Medulla oblongata (tissue), 1 donor: ENCODE data around the gene FBXO30.

Experiments
- DNase-seq: peaks from one replicate; pipeline ENCODE4 v3.0.0-alpha.2; 2015; ENCODE audit errors: extremely low spot score

The FBXO30 gene

DNA sequence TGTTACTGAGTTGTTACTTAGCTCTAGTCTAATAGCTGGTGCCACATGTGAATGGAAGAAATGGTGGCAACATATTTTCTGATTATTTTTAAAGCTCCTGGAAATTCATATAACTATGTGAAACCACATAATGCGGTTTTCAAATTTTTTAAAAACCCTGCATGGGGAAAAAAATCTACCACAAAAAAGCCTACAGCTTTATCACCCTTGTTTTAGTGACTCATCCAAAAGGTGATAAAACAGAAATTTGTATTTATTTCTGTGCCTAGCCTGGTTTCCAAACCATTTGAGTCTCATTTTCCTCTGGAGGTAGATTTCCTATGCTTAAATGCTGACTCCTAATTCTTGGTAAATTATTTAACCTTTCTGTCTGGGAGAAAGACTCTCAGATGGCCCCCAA lies 5.4 kb upstream of the FBXO30 start:
- no peak for DNase-seq

DNA sequence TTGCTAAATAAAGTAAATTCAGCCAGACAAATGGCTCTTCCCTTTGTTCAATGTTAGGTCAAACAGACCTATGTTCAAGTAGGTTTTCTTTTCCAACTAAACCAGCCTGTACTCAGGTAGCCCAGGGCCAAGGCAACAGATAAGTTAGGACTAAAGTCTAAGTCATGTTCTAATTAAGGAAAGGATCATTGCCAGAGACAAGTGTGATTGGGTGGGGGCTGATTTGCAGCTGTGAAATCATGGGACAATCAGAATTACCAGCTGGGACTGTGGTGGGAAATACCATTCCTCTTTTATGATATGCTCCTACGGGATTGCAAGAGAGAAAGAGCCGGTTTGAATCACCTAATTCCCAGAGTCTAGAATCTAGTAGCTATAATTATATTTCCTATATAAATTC lies 4.2 kb upstream of the FBXO30 start:
- DNase-seq: no peak

DNA sequence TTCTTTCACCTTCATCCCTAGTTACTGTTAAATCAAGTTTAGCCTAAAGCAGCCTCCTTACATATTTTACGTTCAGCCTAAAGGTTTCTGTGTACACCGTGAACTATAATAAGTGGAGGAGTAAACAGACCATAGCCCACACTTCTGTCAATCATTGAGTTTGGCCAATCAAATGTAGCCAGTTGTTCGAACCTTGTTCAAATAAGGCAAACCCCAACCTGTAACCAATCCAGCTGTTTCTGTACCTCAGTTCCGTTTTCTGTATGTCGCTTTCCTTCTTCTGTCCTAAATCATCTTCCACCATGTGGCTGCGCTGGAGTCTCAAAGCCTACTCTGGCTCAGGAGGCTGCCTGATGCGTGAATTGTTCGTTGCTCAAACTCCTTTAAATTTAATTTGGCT lies 1.8 kb upstream of the FBXO30 start:
- no peak for DNase-seq

DNA sequence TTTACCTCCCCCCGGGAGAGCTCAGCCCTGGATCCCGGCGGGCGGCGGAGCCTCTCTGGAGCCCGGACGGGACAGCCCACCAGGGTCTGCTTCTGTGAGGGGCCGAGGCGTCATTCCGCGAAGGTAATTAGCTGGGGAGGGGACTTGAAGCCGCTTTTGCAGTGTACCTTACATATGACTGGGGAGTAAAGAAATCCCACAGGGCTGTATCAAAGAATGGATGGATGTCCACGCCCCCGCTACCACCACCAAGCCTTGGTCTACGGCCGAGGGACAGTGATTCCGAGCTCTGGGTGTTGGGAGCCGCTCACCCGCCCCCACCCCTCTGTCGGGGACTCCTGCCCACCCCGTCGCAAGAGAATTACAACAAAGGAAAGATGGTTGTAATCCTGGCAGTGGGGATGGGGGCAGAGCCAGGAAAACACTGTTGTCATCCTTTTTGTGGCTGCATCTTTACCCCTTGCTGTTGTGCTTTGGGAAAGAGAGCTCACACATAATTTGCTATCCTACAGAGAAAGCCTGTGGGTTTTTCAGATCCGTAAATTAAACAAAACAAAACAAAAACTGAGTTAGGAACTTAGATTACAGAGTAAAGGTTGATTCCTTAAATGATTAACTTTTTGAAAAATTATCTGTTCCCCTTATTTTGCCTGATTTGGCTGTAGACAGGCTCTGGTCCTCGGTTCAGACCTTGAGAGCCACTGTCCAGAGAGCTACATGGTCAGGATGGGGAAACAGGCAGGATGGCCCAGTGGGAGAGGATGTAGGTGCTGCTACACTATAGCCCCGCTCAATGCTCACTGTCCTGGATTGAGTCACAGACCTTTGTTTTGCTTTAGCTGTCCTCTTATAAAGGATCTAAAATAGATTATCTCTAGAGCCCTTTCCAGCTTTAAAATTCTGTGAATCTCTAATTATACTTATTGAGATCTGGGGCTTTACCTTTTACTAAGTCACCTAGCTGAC lies 997 bp upstream of the FBXO30 start:
- DNase-seq: peak; percentile 30

DNA sequence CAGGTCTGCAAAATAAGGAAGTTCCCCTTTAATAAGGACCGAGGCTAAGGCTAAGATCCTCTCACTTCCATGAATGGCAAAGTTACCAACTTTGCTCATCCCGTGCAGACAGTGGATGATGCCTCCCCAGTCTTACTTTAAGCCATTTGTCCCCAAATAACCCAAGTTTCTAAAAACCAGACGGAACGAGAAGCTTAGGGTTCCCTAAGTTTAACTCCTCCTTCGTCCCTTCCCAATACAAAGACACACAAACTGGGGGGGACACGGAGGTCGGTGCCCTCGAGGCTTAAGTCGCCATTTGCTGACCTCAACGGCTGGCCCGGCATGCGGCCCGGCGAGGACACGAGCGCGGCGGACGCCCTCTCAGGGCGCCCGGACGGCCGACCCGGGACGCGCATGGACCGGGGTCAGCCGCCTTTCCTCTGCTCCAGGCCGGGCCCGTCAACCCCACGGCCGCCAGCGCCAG lies 527 bp downstream of the FBXO30 start:
- DNase-seq: peak; percentile 69

DNA sequence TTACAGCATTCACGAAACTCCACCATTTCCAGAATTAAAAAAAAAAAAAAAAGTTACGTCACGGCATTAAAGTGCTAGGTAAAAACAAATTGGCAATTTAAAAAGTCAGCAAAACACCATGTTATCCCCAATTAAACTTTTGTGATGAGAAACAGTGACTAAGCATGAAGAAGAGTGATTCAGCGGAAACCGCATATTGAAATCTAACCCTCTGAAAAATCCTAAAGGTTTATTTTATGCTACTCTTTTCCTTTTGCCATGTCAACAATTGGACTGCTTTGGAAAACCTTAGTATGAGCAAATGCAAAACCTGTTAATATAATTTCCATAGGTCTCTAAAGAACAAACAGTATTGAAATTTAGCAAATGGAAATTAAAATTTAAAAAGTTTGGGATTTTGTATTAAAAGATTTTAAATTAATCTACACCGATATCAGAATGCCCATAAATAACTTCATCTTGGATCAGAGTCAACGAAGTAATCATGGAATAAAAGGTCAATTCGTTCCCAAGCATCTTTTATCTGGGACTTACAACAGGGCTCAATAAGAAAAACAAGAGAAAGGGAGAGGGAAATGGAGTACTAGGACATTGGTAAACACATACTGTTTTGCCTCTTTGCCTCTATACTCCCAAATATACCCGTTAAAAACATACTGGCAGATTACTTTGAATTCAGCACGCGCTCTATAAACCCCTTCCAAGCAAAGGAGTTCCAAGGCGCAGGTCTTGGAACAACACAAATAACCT lies 1.1 kb downstream of the FBXO30 start:
- peak; percentile 37 for DNase-seq

DNA sequence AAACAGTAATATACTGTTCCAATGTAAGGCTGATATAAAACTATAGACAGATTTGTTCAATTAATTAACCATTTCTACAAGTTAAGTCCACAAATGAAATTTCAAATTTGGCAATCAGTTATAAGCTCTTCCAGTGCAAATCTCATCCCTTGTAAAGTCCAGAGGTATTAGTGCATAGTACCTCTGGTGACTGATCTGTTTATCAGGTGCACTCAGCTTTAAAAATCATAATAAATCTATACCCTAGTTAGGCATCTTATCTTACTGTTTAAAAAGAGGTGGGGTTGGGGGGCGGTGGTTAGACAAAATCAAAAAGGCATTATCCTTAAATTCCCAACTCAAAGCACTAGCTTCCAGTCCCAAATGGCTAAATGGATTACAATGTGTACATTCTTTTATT lies 2.9 kb downstream of the FBXO30 start:
- DNase-seq: no peak

DNA sequence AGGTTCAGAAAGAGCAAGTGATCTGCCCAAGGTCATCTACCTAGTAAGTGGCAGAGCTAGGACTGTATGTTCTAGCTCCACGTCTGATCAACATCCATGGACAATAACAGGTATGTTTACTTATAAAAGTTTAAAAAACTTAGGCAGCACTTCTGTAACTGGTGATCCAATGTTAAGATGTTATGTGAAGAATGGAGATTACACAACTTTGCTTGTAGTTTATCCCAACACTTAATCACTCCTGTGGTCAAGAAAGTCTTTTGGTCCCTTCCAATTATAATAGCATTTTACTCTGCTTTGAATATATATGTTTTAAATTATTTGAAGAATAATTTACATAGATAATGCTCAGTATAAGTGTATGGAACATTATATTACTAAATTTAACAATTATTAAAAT lies 4.8 kb downstream of the FBXO30 start:
- no peak for DNase-seq

DNA sequence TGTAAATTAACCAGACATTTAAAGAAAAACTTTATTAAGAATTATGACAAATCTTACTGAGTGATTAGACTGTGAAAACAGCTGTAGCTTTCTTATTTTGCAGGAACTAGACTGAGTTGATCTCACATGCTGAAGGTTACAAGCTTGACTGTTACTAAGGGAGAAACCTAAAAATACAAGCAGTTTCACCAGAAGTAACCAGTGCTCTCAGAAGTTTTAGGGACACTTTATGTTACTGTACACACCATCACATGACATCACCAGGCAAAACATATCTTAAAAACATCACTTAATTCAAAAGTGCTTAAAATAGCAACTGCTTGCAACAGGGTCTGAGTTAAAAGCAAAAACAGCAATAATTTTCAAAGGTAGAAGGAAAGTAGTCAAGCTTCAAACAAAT lies 5.4 kb downstream of the FBXO30 start:
- DNase-seq: no peak

DNA sequence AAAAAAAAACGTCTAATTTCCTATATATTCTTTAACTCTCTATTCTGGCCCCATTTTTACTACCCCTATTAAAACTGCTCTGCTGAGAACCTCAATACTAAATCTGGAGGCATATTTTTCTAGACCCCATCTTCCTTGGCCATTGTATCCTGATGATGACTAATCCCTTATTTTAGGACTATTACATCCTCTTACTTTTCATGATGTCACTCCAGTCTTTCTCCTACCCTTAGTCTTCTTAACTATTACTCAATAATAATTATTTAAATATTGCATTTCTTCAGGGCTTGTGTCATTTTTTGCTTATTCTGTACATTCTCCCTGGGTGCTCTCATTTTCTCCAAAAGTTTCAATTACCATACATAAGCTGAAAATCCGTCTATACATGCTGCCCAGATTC lies 6.4 kb downstream of the FBXO30 start:
- no peak for DNase-seq

DNA sequence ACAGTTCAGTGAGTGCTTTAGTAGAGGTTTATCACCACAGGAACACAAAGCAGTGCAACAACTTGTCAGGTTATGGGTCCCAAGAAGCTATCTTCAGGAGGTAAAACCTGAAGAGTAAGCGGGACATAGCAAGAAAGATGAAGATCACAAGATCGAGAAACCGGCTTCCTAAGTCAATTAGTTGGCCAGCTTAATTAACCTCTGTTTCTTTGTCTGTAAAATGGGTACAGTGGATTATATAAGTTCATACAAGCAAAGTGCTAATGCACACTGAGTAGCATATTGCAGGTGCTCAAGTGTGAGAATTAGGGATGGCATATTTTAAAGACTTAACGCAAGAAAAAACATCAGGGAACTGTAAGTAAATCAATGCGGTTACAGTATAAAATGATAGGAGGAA lies 12.5 kb downstream of the FBXO30 start:
- DNase-seq: no peak

DNA sequence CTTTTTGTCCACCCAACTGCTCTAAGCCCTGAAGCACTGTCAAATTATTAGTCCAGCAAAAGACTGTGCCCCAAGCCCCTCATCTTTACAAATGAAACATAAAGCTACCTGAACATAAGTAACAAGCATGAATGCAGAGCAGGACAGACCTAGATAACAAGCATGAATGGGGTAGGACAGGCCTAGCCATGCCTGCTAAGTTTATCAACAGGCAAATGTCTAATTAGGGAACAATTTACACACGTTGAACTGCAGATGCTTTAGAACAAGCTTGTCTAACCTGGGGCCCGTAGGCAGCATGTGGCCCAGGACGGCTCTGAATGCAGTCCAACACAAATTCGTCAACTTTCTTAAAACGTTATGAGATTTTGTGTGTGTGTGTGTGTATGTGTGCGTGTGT lies 13.6 kb downstream of the FBXO30 start:
- DNase-seq: no peak

DNA sequence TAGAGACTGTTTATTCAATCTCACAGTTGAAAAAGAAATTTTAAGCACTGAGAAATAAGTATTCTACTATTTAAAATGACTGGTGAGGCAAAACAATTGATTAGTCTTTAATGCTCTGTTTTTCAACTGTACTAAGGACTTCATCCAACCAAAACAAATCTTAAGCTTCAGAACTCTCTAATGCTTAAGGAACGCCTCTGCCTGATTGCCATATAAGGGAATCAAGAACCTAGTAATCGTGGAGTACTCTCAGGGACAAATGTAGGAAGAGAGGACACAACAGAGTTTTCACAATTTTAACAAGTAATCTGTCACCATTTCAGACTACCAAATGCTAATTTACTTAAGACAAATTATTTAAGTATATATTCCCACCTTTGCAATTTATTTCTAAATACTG lies 16.1 kb downstream of the FBXO30 start:
- DNase-seq: no peak

DNA sequence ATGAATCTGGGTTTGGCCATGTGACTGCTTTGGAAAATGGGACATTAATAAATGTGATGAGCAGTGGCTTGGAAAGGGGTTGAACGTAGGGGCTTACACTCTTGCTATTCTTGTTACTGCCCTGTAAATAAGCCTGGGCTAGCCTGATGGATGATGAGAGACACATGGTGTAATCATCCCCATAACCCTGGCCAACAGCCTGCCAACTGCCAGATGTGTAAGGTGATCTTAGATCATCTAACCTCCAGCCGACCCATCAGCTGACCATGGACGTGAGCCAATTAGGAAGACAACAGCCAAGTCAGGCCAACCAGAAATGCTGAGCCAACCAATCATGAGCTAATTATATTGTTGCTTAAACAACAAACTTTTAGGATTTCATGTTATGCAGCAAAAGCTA lies 25.2 kb downstream of the FBXO30 start:
- no peak for DNase-seq

DNA sequence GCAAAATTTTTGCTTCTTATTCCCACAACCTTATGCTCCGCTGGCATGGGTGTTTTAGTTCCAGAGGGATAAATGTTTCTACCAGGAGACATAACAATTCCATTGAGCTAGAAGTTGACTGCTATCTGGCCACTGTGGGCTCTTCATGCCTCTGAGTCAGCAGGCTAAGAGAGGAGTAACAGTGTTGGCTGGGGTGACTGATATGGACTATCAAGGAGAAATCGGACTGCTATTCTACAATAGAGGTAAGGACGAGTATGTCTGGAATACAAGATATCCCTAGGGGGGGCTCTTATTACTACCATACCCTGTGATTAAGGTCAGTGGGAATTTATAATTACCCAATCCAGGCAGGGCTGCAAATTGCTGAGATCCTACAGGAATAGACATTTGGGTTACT lies 26.9 kb downstream of the FBXO30 start:
- no peak for DNase-seq

DNA sequence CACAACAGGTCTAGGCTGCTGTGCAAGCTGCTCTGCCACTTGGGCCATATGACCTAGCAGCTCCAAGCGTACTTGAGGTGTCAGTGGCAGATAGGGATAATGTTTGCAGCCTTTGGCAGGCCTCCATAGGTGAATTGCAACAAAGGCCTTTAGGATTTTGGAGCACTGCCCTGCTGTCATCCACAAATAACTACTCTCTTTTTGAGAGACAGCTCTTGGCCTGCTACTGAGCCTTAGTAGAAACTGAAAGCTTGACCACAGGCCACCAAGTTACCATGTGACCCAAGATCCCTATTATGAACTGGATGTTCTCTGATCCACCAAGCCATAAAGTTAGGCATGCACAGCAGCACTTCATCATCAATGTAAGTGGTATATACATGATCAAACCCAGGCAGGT lies 29.9 kb downstream of the FBXO30 start:
- DNase-seq: no peak

DNA sequence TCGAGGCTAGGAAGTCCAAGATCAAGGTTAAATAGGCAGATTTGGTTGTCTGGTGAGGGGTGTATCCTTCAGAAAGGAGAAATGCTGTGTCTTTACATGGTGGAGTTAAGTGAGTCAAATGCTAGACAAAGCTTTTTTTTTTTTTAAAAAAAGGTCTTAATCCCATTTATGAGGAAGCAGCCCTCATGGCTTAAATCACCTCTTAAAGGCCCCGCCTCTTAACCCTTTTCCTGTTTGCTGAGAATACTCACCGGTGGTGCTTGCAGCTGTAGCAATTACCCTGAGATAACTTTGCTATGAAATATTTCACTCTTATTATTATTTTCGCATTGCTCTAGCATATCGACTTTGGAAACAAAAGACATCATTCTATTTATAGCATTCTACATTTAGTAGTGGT lies 30.8 kb downstream of the FBXO30 start:
- DNase-seq: no peak

DNA sequence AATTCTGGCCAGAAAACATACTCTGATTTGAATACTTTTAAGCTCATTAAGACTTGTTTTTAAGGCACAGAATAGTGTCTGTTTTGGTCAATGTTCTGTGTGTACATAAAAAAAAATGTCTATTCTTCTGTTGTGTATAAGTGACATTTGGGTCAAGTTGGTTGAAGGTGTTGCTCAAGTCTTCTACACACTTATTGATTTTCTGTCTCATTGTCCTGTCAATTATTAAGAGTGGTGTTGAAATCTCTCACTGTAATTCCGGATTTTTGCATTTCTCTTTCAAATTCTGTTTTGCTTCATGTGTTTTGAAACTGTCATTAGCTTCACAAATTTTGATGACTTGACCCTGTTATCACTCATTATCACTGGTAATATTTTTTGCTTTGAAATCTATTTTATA lies 41.7 kb downstream of the FBXO30 start:
- DNase-seq: no peak

DNA sequence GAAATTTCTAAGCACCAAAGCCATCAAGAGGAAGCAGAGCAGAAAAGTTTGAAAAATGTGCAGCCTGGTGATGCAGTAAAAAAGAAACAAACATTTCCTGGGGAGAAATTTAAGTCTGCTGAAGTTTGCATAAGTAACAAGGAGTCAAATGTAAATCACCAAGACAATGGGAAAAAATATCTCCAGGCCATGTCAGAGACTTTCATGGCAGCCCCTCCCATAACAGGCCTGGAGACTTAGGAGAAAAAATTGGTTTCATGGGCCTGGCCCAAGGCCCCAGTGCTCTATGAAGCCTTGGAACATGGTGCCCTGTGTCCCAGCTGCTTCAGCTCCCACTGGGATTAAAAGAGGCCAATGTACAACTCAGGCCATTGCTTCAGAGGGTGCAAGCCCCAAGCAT lies 49.1 kb downstream of the FBXO30 start:
- no peak for DNase-seq

DNA sequence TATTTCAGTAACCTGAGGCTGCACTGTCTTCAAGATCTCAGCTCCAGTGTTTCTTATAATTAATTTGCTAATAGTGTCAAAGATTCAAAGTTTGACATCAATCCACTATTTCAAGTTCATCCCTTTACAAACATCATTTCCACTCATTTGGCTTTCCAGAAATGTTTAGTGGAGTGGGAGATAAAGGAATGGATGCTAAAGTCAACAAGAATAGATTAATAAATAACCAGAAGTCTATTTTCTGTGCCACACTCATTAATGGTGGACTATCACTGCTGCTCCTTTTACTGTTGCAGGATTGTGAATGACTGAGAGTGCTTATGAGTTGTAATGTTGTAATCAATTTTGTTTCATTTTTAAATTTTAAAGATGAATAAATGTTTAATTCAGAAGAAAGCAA lies 50.9 kb downstream of the FBXO30 start:
- DNase-seq: no peak

DNA sequence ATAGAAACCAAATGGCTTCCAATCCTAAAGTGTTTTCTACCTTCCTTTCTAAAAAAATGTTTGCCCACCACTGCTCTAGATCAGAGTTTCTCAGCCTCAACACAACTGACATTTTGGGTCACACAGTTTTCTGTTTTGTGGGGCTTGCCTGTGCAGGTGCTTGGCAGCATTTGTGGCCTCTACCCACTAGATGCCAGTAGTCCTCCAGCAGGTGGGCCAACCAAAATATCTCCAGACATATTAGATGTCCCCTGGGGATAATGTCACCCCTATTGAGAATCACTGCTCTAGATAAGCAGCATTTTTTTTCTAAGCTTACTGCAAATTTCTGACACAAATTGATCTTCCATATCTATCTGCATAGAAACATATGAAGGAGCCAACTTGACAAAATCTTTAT lies 53.0 kb downstream of the FBXO30 start:
- no peak for DNase-seq

DNA sequence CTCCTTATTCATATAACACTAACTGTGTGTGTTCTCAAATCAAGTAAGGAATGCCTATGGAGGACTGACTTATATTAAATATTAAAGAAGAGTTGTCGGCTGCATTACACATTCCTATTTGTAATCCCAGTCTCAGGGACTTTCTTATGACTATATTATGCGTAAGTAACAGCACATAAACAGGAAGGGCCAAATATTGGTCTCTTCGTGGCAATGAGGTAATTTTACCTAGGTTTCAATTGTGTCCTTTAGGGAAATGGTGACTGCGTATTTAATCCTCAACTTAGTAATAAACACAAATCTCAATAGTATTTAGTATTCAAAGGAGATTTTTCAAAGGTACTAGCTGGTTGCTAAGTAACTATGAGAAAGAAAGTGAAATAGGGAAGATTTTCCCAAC lies 56.5 kb downstream of the FBXO30 start:
- DNase-seq: no peak

DNA sequence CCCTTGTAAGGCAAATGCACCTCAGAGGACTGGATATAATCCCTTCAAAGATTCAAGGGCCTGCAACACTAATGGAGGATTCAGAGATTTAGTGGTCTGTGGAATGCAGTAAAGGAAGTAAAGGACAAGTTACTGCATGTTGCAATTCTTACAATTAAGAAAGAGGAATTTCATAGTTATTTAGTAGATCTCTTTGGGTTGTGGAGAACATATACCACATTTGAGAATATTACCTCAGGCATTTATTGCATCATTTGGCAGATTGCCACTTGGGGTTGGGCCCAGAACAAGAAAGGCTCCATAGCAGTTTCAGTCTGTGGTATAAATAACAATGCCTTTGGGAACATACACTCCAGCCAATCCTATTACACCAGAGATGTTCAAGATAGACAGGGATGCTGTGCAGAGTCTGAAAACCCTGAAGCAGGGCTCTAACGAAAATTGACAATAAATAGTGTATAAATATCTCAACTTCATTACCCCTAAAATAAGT lies 58.4 kb downstream of the FBXO30 start:
- DNase-seq: no peak
